ENCODE results near the gene TTLL9. TPM values are rescaled to one million over a fixed set of nuclear protein-coding genes. Genes with fewer than 3 reads are reported as not detected.
A peak's percentile ranks its signal among the peaks of the same experiment; 100 is the strongest.

Gene TTLL9
- total and polyA plus RNA-seq, 2 of the 13 experiments (the other 11 are each of a cell fraction or from before 2014, with no cell fraction given): not detected

DNA sequence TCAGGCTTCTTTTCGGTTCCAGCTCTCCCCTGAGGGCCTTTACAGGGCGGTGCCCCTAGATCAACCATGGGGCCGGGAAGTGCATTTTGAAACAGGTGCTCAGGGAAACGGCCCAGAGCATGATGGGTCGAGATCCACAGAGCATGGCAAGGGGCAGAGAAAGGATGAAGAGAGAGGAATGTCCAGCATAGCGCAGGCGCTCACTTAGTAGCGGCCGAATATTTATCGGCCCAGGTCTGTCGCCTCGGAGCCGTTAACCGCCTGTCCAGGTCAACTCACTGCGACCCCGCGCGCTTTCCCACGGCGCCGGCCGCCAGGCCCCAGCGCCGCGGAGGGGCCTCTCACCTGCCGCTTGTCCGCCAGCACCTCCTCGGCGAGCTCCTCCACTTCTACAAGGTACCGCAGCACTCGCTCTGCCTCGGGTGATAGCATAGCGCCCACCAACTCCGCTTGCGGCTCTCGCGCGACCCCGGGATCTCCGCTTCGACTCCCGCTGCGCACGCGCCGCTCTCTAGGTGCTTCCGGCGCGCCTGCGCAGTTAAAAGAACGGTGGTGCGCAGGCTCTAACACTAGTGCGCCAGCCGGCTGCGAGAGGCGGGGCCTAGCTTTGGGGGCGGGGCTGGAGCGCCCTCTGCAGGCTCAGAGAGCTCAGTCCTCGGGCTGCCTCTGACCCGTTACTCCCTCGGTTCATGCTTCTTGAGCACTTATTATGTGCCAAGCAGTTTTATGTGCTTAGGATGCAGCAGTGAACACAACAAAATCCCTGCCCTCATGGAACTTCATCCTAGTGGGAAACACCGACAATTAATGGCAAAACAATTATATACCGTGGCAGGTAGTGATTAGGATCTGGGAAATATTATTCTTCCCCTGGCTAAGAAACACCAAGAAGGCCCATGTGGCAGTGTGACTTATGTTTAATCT, 81.4 kb downstream of the TTLL9 start, which contains the start of gene PDRG1 (continued):
- TF ChIP-seq, protein P1, sequence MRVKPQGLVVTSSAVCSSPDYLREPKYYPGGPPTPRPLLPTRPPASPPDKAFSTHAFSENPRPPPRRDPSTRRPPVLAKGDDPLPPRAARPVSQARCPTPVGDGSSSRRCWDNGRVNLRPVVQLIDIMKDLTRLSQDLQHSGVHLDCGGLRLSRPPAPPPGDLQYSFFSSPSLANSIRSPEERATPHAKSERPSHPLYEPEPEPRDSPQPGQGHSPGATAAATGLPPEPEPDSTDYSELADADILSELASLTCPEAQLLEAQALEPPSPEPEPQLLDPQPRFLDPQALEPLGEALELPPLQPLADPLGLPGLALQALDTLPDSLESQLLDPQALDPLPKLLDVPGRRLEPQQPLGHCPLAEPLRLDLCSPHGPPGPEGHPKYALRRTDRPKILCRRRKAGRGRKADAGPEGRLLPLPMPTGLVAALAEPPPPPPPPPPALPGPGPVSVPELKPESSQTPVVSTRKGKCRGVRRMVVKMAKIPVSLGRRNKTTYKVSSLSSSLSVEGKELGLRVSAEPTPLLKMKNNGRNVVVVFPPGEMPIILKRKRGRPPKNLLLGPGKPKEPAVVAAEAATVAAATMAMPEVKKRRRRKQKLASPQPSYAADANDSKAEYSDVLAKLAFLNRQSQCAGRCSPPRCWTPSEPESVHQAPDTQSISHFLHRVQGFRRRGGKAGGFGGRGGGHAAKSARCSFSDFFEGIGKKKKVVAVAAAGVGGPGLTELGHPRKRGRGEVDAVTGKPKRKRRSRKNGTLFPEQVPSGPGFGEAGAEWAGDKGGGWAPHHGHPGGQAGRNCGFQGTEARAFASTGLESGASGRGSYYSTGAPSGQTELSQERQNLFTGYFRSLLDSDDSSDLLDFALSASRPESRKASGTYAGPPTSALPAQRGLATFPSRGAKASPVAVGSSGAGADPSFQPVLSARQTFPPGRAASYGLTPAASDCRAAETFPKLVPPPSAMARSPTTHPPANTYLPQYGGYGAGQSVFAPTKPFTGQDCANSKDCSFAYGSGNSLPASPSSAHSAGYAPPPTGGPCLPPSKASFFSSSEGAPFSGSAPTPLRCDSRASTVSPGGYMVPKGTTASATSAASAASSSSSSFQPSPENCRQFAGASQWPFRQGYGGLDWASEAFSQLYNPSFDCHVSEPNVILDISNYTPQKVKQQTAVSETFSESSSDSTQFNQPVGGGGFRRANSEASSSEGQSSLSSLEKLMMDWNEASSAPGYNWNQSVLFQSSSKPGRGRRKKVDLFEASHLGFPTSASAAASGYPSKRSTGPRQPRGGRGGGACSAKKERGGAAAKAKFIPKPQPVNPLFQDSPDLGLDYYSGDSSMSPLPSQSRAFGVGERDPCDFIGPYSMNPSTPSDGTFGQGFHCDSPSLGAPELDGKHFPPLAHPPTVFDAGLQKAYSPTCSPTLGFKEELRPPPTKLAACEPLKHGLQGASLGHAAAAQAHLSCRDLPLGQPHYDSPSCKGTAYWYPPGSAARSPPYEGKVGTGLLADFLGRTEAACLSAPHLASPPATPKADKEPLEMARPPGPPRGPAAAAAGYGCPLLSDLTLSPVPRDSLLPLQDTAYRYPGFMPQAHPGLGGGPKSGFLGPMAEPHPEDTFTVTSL (CRISPR knock-in tag; IDR thresholded peaks at IDR 0.05; ENCODE audit: borderline replicate concordance): no peak
- TF ChIP-seq NBN (conservative IDR thresholded peaks at IDR 0.05) (no peak), SP5 (CRISPR knock-in tag; IDR thresholded peaks at IDR 0.05; ENCODE audit: borderline replicate concordance, low read depth) (peak; percentile 85; the same call in 1 of the 2 replicates), ZNF136 (CRISPR knock-in tag; IDR thresholded peaks at IDR 0.05; ENCODE audit: low read depth) (peak; percentile 98; the same call in 1 of the 2 replicates), GZF1 (CRISPR knock-in tag; IDR thresholded peaks at IDR 0.05) (peak; percentile 84), SRSF9 (IDR thresholded peaks at IDR 0.05; ENCODE audit: borderline replicate concordance, insufficient read depth, low read depth, low read length, poor library complexity, severe bottlenecking) (no peak), TEAD2 (CRISPR knock-in tag; IDR thresholded peaks at IDR 0.05) (peak; percentile 61; the same call in 1 of the 2 replicates), FOXO1 (CRISPR knock-in tag; IDR thresholded peaks at IDR 0.05) (peak; percentile 59), AKAP8 (CRISPR knock-in tag; IDR thresholded peaks at IDR 0.05) (no peak; the same call in 1 of the 2 replicates), KLF16 (CRISPR knock-in tag; IDR thresholded peaks at IDR 0.05) (peak in 1 of 2 experiments; percentile 97; a peak in 2 of 4 replicates), ZNF282 (IDR thresholded peaks at IDR 0.05; ENCODE audit: partially characterized antibody) (no peak), KDM5B (CRISPR knock-in tag; IDR thresholded peaks at IDR 0.05; ENCODE audit: borderline replicate concordance) (peak; percentile 98), U2AF2 (IDR thresholded peaks at IDR 0.05; ENCODE audit: low read depth, low read length) (no peak), RARA (CRISPR knock-in tag; IDR thresholded peaks at IDR 0.05) (peak; percentile 41), RFX5 (IDR thresholded peaks at IDR 0.05; ENCODE audit: low read depth, low read length) (peak; percentile 31; the same call in 1 of the 2 replicates), POGZ (CRISPR knock-in tag; IDR thresholded peaks at IDR 0.05) (peak; percentile 92), NR1H2 (CRISPR knock-in tag; IDR thresholded peaks at IDR 0.05; ENCODE audit: borderline replicate concordance, low read depth) (no peak), ESRRA (CRISPR knock-in tag; IDR thresholded peaks at IDR 0.05; ENCODE audit: low read depth) (peak; percentile 97)
- TF ChIP-seq, protein P2, sequence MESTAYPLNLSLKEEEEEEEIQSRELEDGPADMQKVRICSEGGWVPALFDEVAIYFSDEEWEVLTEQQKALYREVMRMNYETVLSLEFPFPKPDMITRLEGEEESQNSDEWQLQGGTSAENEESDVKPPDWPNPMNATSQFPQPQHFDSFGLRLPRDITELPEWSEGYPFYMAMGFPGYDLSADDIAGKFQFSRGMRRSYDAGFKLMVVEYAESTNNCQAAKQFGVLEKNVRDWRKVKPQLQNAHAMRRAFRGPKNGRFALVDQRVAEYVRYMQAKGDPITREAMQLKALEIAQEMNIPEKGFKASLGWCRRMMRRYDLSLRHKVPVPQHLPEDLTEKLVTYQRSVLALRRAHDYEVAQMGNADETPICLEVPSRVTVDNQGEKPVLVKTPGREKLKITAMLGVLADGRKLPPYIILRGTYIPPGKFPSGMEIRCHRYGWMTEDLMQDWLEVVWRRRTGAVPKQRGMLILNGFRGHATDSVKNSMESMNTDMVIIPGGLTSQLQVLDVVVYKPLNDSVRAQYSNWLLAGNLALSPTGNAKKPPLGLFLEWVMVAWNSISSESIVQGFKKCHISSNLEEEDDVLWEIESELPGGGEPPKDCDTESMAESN (CRISPR knock-in tag; conservative IDR thresholded peaks at IDR 0.05): peak; percentile 97
- TF ChIP-seq, protein P3, sequence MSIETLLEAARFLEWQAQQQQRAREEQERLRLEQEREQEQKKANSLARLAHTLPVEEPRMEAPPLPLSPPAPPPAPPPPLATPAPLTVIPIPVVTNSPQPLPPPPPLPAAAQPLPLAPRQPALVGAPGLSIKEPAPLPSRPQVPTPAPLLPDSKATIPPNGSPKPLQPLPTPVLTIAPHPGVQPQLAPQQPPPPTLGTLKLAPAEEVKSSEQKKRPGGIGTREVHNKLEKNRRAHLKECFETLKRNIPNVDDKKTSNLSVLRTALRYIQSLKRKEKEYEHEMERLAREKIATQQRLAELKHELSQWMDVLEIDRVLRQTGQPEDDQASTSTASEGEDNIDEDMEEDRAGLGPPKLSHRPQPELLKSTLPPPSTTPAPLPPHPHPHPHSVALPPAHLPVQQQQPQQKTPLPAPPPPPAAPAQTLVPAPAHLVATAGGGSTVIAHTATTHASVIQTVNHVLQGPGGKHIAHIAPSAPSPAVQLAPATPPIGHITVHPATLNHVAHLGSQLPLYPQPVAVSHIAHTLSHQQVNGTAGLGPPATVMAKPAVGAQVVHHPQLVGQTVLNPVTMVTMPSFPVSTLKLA (IDR thresholded peaks at IDR 0.05): no peak

All from HepG2 (cell line).